GM19025 (cell line): ENCODE measurements around the gene CLMN.
"Not testable (repeated sequence)": the region's sequence is repeated elsewhere in the genome, so short reads cannot be mapped to it uniquely, and the experiment has no call there.

Experiments
- ATAC-seq: cut with Tn5 transposase; IDR thresholded peaks from one replicate; pipeline ENCODE4 v1.9.1; 2021; ENCODE audit warnings: mild to moderate bottlenecking, low read depth, moderate library complexity; ENCODE audit not compliant: unreplicated experiment

CLMN gene

DNA sequence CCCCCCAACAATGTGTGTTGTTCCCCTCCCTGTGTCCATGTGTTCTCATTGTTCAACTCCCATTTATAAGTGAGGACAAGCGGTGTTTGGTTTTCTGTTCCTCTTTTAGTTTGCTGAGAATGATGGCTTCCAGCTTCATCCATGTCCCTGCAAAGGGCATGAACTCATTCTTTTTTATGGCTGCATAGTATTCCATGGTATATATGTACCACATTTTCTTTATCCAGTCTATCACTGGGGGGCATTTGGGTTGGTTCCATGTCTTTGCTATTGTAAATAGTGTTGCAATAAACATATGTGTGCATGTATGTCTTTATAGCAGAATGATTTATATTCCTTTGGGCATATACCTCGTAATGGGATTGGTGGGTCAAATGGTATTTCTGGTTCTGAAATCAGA is 118.0 kb downstream of the CLMN start:
- not testable (repeated sequence) for ATAC-seq

- ATAC-seq, result no peak
These were observed 119.3 kb downstream of the CLMN start for GRCh38 chr14:95200404-95200803.

DNA sequence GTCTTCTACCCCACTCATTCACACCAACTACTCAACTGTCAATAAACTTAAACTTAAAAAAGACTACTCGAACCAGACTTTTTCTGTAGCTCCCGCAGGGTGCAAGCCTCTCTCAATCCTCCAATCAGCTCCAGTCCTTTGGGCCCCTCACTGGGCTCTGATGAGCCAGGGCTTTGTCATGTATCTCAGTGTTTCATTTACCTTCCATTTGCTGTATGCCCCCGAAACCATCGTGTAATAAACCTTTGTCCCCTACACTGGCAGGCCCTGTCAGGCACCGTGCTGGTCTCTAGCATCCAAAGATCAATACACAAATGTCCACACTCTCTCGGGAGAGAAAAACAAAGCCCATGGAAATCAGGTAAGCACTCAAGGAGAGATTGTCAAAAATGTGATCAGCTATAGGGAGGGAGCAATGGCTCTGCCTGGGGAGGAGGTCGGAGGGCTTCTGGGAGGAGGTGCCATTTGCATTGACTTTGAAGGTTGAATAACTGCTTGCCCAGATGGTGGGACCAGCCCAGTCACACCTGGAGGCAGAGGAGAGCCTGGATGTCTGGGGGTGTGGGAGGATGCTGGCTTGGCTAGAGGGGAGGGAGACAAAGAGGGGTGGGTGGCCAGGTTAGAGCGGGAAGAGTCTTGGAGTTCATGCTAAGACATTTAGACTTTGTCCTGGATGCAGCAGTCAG is 120.3 kb downstream of the CLMN start:
- ATAC-seq, result no peak

DNA sequence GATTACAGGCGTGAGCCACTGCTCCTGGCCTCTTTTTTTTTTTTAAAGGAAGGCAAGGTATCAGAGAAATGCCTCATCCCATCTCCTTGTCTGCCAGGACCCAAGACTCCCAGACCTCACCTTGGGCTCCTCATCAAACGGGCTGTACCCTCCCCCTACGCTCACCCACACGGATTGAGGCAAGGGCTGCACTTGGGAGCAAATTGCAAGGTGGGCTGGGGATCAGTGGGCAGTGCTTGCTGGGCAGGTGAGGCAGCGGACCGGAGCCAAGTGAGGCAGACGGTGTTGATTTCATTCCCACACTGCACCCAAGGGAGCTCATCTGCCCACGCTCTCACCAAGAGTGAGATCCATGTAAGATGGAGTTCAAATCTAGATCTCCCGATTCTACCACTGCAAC is 121.4 kb downstream of the CLMN start:
- ATAC-seq, result no peak

DNA sequence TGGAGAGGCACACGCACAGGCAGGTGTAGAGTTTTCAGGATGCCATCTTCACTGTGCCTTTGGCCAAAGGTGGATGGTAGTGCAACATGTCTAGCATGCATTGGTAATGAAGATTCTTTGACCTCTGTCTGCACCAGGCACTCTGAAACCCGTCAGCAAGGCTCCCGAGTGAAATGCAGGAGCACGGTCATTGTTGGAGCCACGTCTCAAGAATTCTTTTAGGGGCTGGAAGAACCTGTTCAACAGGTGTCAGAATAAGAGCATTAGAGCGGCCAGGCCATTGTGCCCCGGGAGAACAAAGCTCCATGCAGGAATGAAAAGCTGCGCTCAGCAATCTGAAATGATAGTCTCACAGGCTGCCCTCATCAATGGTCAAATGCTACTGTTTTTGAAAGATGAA is 122.2 kb downstream of the CLMN start:
- no peak for ATAC-seq

- no peak for ATAC-seq
These were observed 122.7 kb downstream of the CLMN start for GRCh38 chr14:95196826-95197545.

DNA sequence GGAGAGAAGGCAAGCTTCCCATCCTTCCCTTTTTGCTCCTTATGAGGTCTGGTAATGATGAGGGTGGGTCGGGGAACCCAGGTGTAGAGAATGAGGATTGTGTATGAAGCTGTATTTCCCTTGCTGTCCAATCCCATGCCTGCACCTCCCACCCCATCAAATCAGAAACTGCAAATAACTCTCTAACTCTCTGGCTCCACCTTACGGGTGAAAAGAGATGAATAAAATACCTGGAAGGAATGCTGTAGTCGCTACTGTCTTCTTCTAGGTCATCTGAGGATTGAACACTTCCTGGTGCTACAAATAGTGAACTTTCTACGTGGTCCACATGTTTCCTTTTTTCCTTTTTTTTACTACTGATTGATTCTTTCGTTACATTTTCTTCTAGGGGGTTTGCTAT is 123.4 kb downstream of the CLMN start:
- ATAC-seq, result no peak

DNA sequence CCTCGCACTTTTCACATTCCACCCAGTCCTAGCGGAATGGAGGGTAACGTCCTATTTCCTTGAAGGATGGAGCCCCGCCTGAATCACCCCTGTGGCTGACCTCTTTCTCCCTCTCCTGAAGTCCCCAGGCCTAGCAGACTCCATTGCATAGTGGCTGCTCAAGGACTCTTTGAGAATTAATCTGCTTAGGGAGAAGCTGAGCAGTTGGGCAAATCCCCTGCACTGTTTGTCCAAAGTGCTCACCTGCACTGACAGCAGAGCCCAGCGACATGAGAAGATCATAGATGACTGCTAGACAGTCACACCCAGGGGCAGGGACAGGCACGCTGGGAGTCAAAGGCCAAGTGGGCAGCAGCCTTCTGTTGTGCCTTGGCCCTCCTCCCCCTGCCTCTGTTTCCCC is 124.7 kb downstream of the CLMN start:
- no peak for ATAC-seq

GRCh38 chr14:95193081-95193480 is 126.6 kb downstream of the CLMN start:
- no peak for ATAC-seq

DNA sequence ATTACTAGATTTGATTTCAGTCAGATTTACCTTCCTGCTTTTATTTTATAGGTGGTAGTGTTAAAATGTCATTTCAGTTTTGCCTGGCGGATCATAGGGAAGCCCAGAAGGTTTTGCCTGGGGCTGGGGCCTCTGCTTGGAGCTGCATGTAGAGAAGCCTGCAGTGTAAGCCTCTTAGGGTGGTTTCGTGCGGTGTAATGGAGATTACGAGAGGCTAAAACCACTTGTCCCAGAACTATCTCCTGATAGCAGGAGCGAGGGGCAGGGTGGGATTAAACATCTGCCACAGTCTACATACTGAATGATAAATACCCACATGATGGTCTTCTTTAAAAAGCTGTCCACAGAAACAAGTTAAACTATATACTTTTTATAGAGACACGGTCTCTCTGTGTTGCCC is 127.4 kb downstream of the CLMN start:
- no peak for ATAC-seq

DNA sequence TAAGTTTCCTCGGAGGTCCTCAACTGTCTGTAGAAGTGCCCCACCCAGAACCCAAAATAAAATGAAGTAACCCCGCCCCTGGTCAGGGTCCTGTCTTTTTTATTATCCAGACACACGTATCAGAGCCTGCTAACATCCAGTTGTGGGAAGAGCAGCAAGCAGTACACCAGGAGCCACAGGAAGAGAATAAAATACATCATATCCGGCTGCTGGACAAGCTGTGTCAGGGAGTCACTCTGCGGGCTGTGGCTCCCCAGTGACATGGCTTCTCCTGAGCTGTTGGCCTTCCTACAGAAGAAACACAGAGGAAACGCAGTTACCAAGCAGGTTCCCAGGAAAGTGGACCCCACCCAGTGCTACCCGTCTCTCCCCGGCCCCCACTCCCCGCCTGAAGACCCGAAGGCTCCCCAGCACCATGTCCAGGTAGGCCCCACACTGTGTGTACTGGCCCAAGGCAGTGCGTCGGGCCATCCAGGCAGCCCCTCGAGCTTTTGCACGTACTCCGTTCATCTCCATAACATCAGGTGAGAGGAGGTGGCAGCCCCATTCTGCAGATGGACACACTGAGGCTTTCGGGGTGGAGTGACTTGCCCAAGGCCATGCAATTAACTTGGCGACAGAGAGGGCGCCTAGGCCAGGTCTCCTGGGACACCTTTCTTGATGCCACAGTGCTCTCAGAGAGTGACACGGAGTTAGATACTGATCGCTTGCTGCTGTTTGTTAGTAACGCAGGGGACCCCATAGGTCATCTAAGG is 128.1 kb downstream of the CLMN start:
- no peak for ATAC-seq

DNA sequence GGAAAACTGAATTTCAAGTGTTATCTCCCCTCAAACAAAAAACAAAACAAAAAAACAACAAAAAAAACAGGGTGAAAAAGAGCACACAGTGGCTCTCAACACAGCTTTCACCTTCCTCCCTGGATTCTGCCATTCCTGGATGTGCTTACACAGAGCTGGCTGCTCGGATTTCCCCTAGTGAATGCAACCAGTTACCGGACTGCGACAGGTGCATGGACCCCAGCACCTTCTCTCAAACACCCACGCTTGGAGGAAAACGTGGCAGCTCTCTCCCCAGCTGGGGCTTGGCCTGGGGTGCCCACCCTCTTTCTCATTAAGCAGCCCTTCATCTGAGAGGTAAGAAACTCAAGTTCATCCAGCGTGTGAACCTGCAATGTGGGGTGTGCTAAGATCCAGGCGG is 128.9 kb downstream of the CLMN start:
- ATAC-seq, result no peak

DNA sequence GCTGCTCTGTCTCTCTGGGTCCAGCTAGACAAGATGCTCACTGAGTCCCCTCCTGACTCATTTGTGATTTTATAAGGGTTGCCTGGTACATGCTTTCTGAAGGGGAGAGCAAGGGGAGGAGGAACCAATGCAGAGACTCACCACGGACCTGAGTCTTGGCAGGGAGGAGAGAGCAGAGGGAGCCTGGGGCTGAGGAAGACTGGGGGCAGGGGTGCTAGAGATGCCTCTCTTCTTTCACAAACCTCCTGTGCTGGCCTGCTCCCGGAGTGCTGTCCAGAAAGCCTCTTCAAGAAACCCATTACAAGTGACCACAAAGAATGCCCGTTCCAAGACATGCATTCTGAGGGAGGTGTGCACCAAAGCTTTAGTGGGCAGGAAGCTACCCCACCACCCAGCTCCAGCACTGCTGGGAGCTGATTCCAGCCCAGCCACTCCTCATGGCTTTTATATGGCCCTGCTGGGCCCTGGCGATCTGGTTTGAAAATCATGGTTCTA is 129.3 kb downstream of the CLMN start:
- no peak for ATAC-seq

DNA sequence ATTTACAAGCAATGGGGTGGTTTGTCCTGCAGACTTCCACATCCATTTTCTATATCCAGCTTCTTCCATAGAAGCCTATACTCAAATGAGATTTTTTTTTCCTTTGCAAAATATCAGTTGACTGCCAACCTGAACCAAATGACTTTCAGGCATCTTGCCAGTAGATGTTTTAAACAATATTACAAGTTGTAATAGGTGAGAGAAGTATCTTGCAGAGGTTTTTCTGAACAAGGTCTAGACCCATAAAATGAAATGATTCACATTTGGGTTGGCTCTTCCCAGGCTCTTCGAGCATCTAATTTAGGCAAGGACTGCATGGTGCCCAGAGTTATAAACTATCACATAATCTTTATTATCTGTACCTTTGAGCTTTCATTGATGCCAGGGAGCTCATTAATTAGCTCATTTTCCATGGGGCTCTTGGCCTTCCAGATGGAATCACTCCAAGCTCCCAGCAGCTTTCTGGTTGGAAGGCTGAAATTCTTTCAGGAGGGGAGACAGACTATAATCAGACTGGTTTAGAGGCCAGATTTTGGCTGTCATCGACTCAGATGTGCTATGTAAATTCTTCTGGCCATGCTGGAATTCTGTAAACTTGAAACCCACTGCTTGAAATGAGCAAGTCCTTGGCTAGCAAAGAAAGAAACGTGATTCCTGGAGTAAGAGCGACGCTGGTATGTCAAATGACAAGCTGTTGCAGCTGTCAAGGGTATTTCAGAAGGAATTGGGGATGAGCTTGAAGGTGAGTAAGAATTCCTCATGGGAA is 130.2 kb downstream of the CLMN start:
- ATAC-seq, result no peak

DNA sequence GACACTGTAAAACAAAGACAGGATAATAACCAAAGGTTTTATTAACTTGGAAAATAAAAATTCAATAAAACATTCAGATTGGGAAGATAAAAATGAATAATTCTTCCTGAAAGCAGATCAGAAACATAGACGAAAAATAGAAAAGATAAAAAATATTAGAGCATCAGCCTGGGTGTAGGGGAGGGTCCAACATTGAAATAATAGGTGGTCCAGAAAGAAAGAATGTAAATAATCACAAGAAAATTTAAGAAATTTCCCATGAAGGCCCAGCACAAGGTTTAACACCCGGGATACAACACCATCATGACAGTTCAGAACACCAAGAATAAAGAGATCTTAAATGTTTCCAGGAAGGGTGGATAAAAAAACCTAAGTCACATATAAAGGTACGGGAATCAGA is 131.3 kb downstream of the CLMN start:
- no peak for ATAC-seq

GRCh38 chr14:95185767-95186392 is 133.8 kb downstream of the CLMN start:
- no peak for ATAC-seq

- no peak for ATAC-seq
These were observed 134.5 kb downstream of the CLMN start for GRCh38 chr14:95185033-95185766.

DNA sequence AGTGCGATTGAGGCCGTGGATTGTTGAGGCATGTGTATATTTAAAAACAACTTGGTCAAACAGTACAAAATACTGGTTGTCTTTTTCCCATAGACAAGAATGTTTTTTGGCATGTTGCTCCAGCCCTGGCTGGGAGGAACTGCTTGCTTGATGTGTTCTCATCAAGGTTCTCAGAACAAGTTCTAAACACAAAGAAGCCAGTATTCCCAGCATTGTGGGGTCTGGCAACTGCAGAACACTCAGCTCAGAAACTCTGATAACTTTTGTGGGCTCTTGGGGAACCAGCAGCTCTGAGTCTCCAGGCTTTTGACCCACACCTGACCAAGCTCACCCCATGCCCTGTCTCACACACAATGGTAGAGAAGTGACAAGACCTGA is 135.3 kb downstream of the CLMN start:
- ATAC-seq, result no peak

- no peak for ATAC-seq
These were observed 135.9 kb downstream of the CLMN start for GRCh38 chr14:95183532-95184412.
